ENCODE data around the gene HCCS. TPM values are rescaled to one million over a fixed set of nuclear protein-coding genes. Genes with fewer than 3 reads are reported as not detected.

Gene HCCS
- total RNA-seq, 1 experiment from 2014 or later = 32.7 TPM

DNA sequence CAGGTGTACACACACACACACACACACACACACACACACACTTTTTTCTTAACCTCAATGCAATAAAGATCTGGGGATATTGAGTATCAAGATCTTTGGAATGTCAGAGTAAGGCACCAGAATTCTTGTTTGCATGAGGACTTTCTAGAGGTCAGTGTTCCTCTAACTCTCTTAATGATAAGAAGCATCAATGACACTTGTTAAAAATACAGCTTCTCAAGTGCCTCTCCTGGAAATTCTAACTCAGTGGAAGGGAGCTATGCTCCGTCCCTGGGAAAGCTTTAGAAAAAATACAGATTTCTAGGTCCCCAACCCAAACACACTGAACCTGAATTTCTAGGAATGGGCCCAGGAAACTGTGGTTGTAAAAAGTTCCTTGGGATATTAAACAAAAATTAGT is 25.8 kb upstream of the HCCS start:
- no peaks in the 10 kb centered on the region for H3K36me3 ChIP-seq (ENCODE audit: control insufficient read depth, insufficient read depth, low read length)
- no peak overlapping the region for H3K4me3 ChIP-seq (ENCODE audit: low read depth in 2 of 2, low read length in 2 of 2)
- TF ChIP-seq SIN3A (IDR thresholded peaks at IDR 0.05; ENCODE audit: borderline replicate concordance, insufficient read depth, low read depth, low read length) (no peak), TCF7L2 (IDR thresholded peaks at IDR 0.05; ENCODE audit: low read depth, low read length) (no peak), POLR2AphosphoS5 (IDR thresholded peaks at IDR 0.05; ENCODE audit: low read depth, low read length) (no peak)
- TF ChIP-seq, protein P1, sequence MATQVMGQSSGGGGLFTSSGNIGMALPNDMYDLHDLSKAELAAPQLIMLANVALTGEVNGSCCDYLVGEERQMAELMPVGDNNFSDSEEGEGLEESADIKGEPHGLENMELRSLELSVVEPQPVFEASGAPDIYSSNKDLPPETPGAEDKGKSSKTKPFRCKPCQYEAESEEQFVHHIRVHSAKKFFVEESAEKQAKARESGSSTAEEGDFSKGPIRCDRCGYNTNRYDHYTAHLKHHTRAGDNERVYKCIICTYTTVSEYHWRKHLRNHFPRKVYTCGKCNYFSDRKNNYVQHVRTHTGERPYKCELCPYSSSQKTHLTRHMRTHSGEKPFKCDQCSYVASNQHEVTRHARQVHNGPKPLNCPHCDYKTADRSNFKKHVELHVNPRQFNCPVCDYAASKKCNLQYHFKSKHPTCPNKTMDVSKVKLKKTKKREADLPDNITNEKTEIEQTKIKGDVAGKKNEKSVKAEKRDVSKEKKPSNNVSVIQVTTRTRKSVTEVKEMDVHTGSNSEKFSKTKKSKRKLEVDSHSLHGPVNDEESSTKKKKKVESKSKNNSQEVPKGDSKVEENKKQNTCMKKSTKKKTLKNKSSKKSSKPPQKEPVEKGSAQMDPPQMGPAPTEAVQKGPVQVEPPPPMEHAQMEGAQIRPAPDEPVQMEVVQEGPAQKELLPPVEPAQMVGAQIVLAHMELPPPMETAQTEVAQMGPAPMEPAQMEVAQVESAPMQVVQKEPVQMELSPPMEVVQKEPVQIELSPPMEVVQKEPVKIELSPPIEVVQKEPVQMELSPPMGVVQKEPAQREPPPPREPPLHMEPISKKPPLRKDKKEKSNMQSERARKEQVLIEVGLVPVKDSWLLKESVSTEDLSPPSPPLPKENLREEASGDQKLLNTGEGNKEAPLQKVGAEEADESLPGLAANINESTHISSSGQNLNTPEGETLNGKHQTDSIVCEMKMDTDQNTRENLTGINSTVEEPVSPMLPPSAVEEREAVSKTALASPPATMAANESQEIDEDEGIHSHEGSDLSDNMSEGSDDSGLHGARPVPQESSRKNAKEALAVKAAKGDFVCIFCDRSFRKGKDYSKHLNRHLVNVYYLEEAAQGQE (IDR thresholded peaks at IDR 0.05; ENCODE audit: insufficient read depth in 1 of 2, low read depth in 2 of 2, low read length in 1 of 2) = no peak
- TF ChIP-seq, protein P2, sequence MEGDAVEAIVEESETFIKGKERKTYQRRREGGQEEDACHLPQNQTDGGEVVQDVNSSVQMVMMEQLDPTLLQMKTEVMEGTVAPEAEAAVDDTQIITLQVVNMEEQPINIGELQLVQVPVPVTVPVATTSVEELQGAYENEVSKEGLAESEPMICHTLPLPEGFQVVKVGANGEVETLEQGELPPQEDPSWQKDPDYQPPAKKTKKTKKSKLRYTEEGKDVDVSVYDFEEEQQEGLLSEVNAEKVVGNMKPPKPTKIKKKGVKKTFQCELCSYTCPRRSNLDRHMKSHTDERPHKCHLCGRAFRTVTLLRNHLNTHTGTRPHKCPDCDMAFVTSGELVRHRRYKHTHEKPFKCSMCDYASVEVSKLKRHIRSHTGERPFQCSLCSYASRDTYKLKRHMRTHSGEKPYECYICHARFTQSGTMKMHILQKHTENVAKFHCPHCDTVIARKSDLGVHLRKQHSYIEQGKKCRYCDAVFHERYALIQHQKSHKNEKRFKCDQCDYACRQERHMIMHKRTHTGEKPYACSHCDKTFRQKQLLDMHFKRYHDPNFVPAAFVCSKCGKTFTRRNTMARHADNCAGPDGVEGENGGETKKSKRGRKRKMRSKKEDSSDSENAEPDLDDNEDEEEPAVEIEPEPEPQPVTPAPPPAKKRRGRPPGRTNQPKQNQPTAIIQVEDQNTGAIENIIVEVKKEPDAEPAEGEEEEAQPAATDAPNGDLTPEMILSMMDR (IDR thresholded peaks at IDR 0.05) = no peak
- no peaks in the 10 kb centered on the region for H3K9me3 ChIP-seq (ENCODE audit: control insufficient read depth, insufficient read depth, low read depth, low read length)
- ChIA-PET CTCF (no interaction called here), POLR2A (interaction anchor here (0.7 kb wide), 1 partner anchor 1706 kb away, joined by 3 read pairs; the partner anchor contains the start of gene PRPS2)
- ATAC-seq (no peak), DNase-seq (ENCODE audit: low read depth, low spot score) (no peak)
- no peaks in the 10 kb centered on the region for H3K4me1 ChIP-seq (ENCODE audit: control insufficient read depth, insufficient read depth, low read length)
- no peaks in the 10 kb centered on the region for H3K27me3 ChIP-seq (ENCODE audit: control insufficient read depth, insufficient read depth, low read length)
- BruUV-seq (replicated peaks) = no TSS peak
- H3K27ac ChIP-seq (ENCODE audit: low read length) = no peak overlapping the region
- intact Hi-C loops (cut with micrococcal nuclease; ENCODE audit: unreplicated experiment) (no loop called here), in situ Hi-C loops (cut with HindIII; ENCODE audit: low pct_unique_long_range_greater_than_20kb, low sequenced_read_pairs) (no loop called here)

DNA sequence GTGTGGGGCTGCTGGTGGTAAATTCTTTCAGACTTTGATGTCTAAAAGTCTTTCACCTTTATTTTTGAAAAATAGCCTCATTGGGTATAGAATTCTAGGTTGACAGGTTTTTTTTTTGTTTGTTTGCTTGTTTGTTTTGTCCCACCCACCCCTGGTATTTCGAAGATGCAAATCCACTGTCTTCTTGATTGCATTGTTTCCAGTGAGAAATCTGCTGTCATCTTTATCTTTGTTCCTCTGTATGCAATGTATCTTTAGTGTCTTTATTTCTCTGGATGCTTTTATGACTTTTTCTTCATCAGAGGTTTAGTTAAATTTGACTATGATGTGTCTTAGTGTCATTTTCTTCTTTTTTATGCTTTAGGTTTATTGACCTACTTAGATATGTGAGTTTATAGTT is 21.3 kb upstream of the HCCS start:
- DNase-seq (ENCODE audit: low read depth, low spot score) (no peak), ATAC-seq (no peak)
- no peak overlapping the region for H3K4me3 ChIP-seq (ENCODE audit: low read depth in 2 of 2, low read length in 2 of 2)
- TF ChIP-seq, protein P1 (IDR thresholded peaks at IDR 0.05; ENCODE audit: insufficient read depth in 1 of 2, low read depth in 2 of 2, low read length in 1 of 2) = no peak
- no peak for TF ChIP-seq SIN3A (IDR thresholded peaks at IDR 0.05; ENCODE audit: borderline replicate concordance, insufficient read depth, low read depth, low read length)
- no peak for TF ChIP-seq POLR2AphosphoS5 (IDR thresholded peaks at IDR 0.05; ENCODE audit: low read depth, low read length)
- TF ChIP-seq, protein P2 (IDR thresholded peaks at IDR 0.05) = no peak
- no peak for TF ChIP-seq TCF7L2 (IDR thresholded peaks at IDR 0.05; ENCODE audit: low read depth, low read length)
- H3K27ac ChIP-seq (ENCODE audit: low read length) = no peak overlapping the region
- POLR2A ChIA-PET = no interaction called here
- in situ Hi-C loops (cut with HindIII; ENCODE audit: low pct_unique_long_range_greater_than_20kb, low sequenced_read_pairs) (no loop called here), intact Hi-C loops (cut with micrococcal nuclease; ENCODE audit: unreplicated experiment) (no loop called here)
- no peaks in the 10 kb centered on the region for H3K9me3 ChIP-seq (ENCODE audit: control insufficient read depth, insufficient read depth, low read depth, low read length)
- H3K4me1 ChIP-seq (ENCODE audit: control insufficient read depth, insufficient read depth, low read length) = no peaks in the 10 kb centered on the region
- H3K27me3 ChIP-seq (ENCODE audit: control insufficient read depth, insufficient read depth, low read length) = no peaks in the 10 kb centered on the region
- no peaks in the 10 kb centered on the region for H3K36me3 ChIP-seq (ENCODE audit: control insufficient read depth, insufficient read depth, low read length)
- CTCF ChIA-PET = no interaction called here
- BruUV-seq (replicated peaks) = no TSS peak

Data from Panc1 (cell line).